SK-N-SH treated with all-trans-retinoic acid at 6 μM for 48 hours (cell line): ENCODE data around the gene SIGLEC10.

Experiments
- ARNTL ChIP-seq: fragments of 450-650 bp; formaldehyde crosslinking; IDR thresholded peaks from 2 replicates; pipeline ENCODE4 v1.5.0; 2020; ENCODE audit warnings: low read depth, mild to moderate bottlenecking, moderate library complexity, borderline replicate concordance
- BACH2 ChIP-seq: fragments of 250-450 bp; sonication (Bioruptor Pico); IDR thresholded peaks from 2 replicates; pipeline ENCODE4 v1.9.0; 2021; ENCODE audit warnings: mild to moderate bottlenecking, borderline replicate concordance
- CSDC2 ChIP-seq: fragments of 250-450 bp; sonication (Bioruptor Pico); IDR thresholded peaks from 2 replicates; pipeline ENCODE4 v1.5.0; 2020; ENCODE audit warnings: mild to moderate bottlenecking, moderate library complexity
- GLIS3 ChIP-seq: fragments of 250-450 bp; sonication (Bioruptor Pico); IDR thresholded peaks from 2 replicates; pipeline ENCODE4 v1.5.0; 2020; ENCODE audit warnings: mild to moderate bottlenecking, moderate library complexity
- ISL1 ChIP-seq: fragments of 250-450 bp; sonication (Bioruptor Pico); IDR thresholded peaks from 2 replicates; pipeline ENCODE4 v2.1.2; 2022; ENCODE audit warnings: mild to moderate bottlenecking, moderate library complexity
- OSR1 ChIP-seq: fragments of 250-450 bp; sonication (Bioruptor Pico); IDR thresholded peaks from 2 replicates; pipeline ENCODE4 v1.8.0; 2022; ENCODE audit warnings: moderate library complexity, mild to moderate bottlenecking, inconsistent platforms
- ZC3H10 ChIP-seq: fragments of 250-450 bp; sonication (Bioruptor Pico); IDR thresholded peaks from 2 replicates; pipeline ENCODE4 v1.5.1; 2021; ENCODE audit warnings: mild to moderate bottlenecking, moderate library complexity
- ZFP3 ChIP-seq: fragments of 250-450 bp; sonication (Bioruptor Pico); IDR thresholded peaks from 2 replicates; pipeline ENCODE4 v1.5.0; 2020; ENCODE audit warnings: mild to moderate bottlenecking, moderate library complexity
- ZFP30 ChIP-seq: fragments of 450-650 bp; formaldehyde crosslinking; IDR thresholded peaks from 2 replicates; pipeline ENCODE4 v1.5.0; 2022; ENCODE audit warnings: mild to moderate bottlenecking, moderate library complexity
- ZNF565 ChIP-seq: fragments of 450-650 bp; formaldehyde crosslinking; conservative IDR thresholded peaks from 2 replicates; pipeline ENCODE4 v1.5.0; 2020; ENCODE audit warnings: low read depth, mild to moderate bottlenecking, moderate library complexity
- TF ChIP-seq, protein P1 (sequence below): fragments of 250-450 bp; sonication (Bioruptor Pico); IDR thresholded peaks from 2 replicates; pipeline ENCODE4 v1.5.1; 2021; ENCODE audit warnings: mild to moderate bottlenecking, moderate library complexity
- TF ChIP-seq, protein P2 (sequence below): fragments of 250-450 bp; sonication (Bioruptor Pico); IDR thresholded peaks from 2 replicates; pipeline ENCODE4 v1.8.0; 2020; ENCODE audit warnings: mild to moderate bottlenecking, moderate library complexity, borderline replicate concordance

DNA sequence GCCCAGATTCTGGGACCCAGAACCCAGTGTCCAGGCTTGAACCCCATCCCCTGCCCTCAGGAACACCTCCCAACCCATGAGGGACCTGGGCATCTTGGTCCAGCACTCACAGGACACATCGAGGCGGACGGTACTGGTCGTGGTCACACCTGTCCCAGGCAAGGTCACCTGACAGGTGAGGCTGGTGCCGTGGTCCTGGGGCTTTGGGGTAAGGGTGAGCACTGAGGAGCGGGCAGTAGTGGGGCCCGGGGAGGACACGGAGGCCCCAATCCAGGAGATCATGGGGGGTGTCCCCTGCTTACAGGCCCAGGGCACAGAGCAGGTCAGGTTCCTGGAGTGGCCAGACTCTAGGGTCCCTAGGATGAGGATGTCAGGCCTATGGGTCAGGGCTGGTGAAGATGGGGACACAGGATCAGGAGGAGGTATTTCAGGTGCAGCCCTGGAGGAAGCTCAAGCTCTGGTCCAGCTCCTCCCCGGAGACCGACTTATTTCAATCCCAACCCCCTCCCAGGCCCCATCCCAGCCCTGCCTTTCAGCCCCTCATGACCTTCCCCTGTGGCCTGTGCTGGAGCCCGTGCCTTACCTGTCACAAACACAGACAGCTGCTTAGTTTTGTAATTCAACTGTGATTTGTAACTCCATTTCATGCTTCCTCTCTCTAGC is 40.0 kb upstream of the SIGLEC10 start:
- TF ChIP-seq ZFP3 (CRISPR knock-in tag): no peak
- no peak for TF ChIP-seq ISL1 (CRISPR knock-in tag)
- TF ChIP-seq BACH2: no peak
- TF ChIP-seq ZFP30 (CRISPR knock-in tag): no peak
- no peak for TF ChIP-seq GLIS3
- no peak for TF ChIP-seq OSR1 (CRISPR knock-in tag)
- no peak for TF ChIP-seq CSDC2 (CRISPR knock-in tag)
- TF ChIP-seq, protein P1, sequence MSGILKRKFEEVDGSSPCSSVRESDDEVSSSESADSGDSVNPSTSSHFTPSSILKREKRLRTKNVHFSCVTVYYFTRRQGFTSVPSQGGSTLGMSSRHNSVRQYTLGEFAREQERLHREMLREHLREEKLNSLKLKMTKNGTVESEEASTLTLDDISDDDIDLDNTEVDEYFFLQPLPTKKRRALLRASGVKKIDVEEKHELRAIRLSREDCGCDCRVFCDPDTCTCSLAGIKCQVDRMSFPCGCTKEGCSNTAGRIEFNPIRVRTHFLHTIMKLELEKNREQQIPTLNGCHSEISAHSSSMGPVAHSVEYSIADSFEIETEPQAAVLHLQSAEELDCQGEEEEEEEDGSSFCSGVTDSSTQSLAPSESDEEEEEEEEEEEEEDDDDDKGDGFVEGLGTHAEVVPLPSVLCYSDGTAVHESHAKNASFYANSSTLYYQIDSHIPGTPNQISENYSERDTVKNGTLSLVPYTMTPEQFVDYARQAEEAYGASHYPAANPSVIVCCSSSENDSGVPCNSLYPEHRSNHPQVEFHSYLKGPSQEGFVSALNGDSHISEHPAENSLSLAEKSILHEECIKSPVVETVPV (CRISPR knock-in tag): no peak
- TF ChIP-seq ZNF565 (CRISPR knock-in tag): no peak
- TF ChIP-seq ARNTL (CRISPR knock-in tag): no peak
- TF ChIP-seq, protein P2, sequence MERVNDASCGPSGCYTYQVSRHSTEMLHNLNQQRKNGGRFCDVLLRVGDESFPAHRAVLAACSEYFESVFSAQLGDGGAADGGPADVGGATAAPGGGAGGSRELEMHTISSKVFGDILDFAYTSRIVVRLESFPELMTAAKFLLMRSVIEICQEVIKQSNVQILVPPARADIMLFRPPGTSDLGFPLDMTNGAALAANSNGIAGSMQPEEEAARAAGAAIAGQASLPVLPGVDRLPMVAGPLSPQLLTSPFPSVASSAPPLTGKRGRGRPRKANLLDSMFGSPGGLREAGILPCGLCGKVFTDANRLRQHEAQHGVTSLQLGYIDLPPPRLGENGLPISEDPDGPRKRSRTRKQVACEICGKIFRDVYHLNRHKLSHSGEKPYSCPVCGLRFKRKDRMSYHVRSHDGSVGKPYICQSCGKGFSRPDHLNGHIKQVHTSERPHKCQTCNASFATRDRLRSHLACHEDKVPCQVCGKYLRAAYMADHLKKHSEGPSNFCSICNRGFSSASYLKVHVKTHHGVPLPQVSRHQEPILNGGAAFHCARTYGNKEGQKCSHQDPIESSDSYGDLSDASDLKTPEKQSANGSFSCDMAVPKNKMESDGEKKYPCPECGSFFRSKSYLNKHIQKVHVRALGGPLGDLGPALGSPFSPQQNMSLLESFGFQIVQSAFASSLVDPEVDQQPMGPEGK (CRISPR knock-in tag): no peak
- no peak for TF ChIP-seq ZC3H10 (CRISPR knock-in tag)
